SHP77 (cell line): Measurements from ENCODE around the gene TXNL1.
"Not testable (repeated sequence)": the region's sequence is repeated elsewhere in the genome, so short reads cannot be mapped to it uniquely, and the experiment has no call there.

Source experiments
- DNase-seq, 2 experiments: peaks; one replicate each; lab custom pipeline; 2025; lab: John Stamatoyannopoulos, UW

The TXNL1 gene

GRCh38 chr18:56638232-56639103 lies at the start of gene TXNL1:
Gene TXNL1 (minus strand): TSS chr18:56638592. CDS start chr18:56638440, 152 bp downstream.
- DNase-seq = peak; percentile 97 to 99

GRCh38 chr18:56684277-56684676 lies 45.9 kb upstream of the TXNL1 start:
- DNase-seq = no peak

- DNase-seq = no peak
These were observed 40.6 kb upstream of the TXNL1 start for GRCh38 chr18:56678836-56679565.

GRCh38 chr18:56676639-56677038 lies 38.2 kb upstream of the TXNL1 start:
- DNase-seq = no peak

- DNase-seq = no peak
These were observed 34.6 kb upstream of the TXNL1 start for GRCh38 chr18:56672981-56673380.

- no peak for DNase-seq
These were observed 34.0 kb upstream of the TXNL1 start for GRCh38 chr18:56672391-56672790.

- no peak for DNase-seq
These were observed 24.5 kb upstream of the TXNL1 start for GRCh38 chr18:56662902-56663301.

GRCh38 chr18:56662502-56662901 lies 24.1 kb upstream of the TXNL1 start:
- DNase-seq = no peak

- DNase-seq = no peak
These were observed 23.6 kb upstream of the TXNL1 start for GRCh38 chr18:56662063-56662408.

GRCh38 chr18:56661360-56662062 lies 23.1 kb upstream of the TXNL1 start:
- DNase-seq = no peak

GRCh38 chr18:56660655-56661054 lies 22.3 kb upstream of the TXNL1 start:
- no peak for DNase-seq

- DNase-seq = no peak
These were observed 20.7 kb upstream of the TXNL1 start for GRCh38 chr18:56659111-56659510.

- DNase-seq = no peak
These were observed 19.9 kb upstream of the TXNL1 start for GRCh38 chr18:56658261-56658660.

GRCh38 chr18:56654280-56654679 lies 15.9 kb upstream of the TXNL1 start:
- DNase-seq = not testable (repeated sequence)

GRCh38 chr18:56652802-56653201 lies 14.4 kb upstream of the TXNL1 start:
- no peak for DNase-seq

- DNase-seq = no peak
These were observed 13.3 kb upstream of the TXNL1 start for GRCh38 chr18:56651771-56652092.

- peak; percentile 98 for DNase-seq
These were observed 12.8 kb upstream of the TXNL1 start, which contains the start of gene WDR7 for GRCh38 chr18:56650944-56651770. Gene WDR7 (plus strand): TSS chr18:56651359. CDS start chr18:56672516, 21,157 bp downstream.

- no peak for DNase-seq
These were observed 11.6 kb upstream of the TXNL1 start for GRCh38 chr18:56649996-56650395.

- no peak for DNase-seq
These were observed 9.8 kb upstream of the TXNL1 start for GRCh38 chr18:56647951-56648893.

GRCh38 chr18:56647071-56647470 lies 8.7 kb upstream of the TXNL1 start:
- no peak for DNase-seq
